H1 (cell line): Measurements from ENCODE around the gene SDSL. TPM values are rescaled to one million over a fixed set of nuclear protein-coding genes. Genes with fewer than 3 reads are reported as not detected.

Source experiments
- ATF3 ChIP-seq: IDR thresholded peaks from 2 replicates; pipeline ENCODE4 v1.6.1; 2011; ENCODE audit warnings: low read depth, mild to moderate bottlenecking, low read length; ENCODE audit not compliant: insufficient read depth
- CBX8 ChIP-seq: fragments of 300-800, 300-1000 bp; sonication (generic); IDR thresholded peaks from 2 replicates; pipeline ENCODE4 v1.7.1; 2016; ENCODE audit warnings: low read depth, low read length, borderline replicate concordance
- CREB1 ChIP-seq: IDR thresholded peaks from 2 replicates; pipeline ENCODE4 v1.6.1; 2012; ENCODE audit warnings: inconsistent platforms
- CTCF ChIP-seq, 3 experiments: IDR thresholded peaks; 1 replicate in 2 of 3; 2 replicates in 1 of 3; pipeline versions ENCODE4 v1.5.1 to v1.6.1; 2011; ENCODE audit warnings: low read length in 3 of 3, mild to moderate bottlenecking in 3 of 3, inconsistent platforms in 2 of 3, low read depth in 1 of 3, moderate library complexity in 1 of 3; ENCODE audit not compliant: insufficient read depth in 1 of 3; ENCODE audit errors: control extremely low read depth in 1 of 3
- HDAC6 ChIP-seq: IDR thresholded peaks from one replicate; pipeline ENCODE4 v1.7.1; 2012; ENCODE audit warnings: low read depth, mild to moderate bottlenecking, inconsistent platforms, low read length, moderate library complexity
- SIN3A ChIP-seq, 2 experiments: IDR thresholded peaks in 1 of 2; conservative IDR thresholded peaks in 1 of 2; 2 replicates each; pipeline ENCODE4 v1.6.1; 2011 to 2012; ENCODE audit warnings: low read length in 2 of 2, improper control_type of control experiment in 1 of 2, low read depth in 1 of 2, mild to moderate bottlenecking in 1 of 2
- ZNF274 ChIP-seq: IDR thresholded peaks from 2 replicates; pipeline ENCODE4 v1.7.0; 2012; ENCODE audit warnings: low read length, borderline replicate concordance; ENCODE audit errors: extremely low read depth
- polyA plus RNA-seq, 7 experiments: library from polyadenylated mRNA; depleted of rRNA in 3 of 7; stranded (reverse) in 5 of 7; unstranded in 2 of 7; fragments of >200 nt in 5 of 7; fragments of 200-250 nt in 2 of 7; gene quantifications; 1 replicate in 5 of 7; 2 replicates in 1 of 7; 4 replicates in 1 of 7; pipeline versions ENCODE4 v1.2.1 to v1.2.3, GENCODE V29; 2011 to 2013; ENCODE audit warnings: missing spikeins in 2 of 7, mixed read lengths in 2 of 7
- total RNA-seq: library from RNA; stranded (reverse); fragmentation: NEBNext Ultra II Directional; extraction: Animal tissue kit (Norgen Biotek cat#: 25700); gene quantifications from 2 replicates; pipeline ENCODE4 v1.2.1, GENCODE V29; 2021

SDSL gene
- total and polyA plus RNA-seq, 2 of the 8 experiments (the other 6 are each of a cell fraction or from before 2014, with no cell fraction given), result 0.69 to 1.3 TPM

GRCh38 chr12:113439606-113440030 lies 17.4 kb downstream of the SDSL start (continued):
- TF ChIP-seq SIN3A (conservative IDR thresholded peaks at IDR 0.05 in 1 of 2, IDR thresholded peaks at IDR 0.05 in 1 of 2; ENCODE audit: low read depth in 1 of 2, low read length in 2 of 2) (0 out of 4 replicates have a peak, but pooled peaks of 1 of the 2 experiments have one; percentile 31), HDAC6 (no peak), CTCF (IDR thresholded peaks at IDR 0.05; ENCODE audit: control extremely low read depth in 1 of 3, insufficient read depth in 1 of 3, low read depth in 1 of 3, low read length in 3 of 3) (peak; percentile 70 to 91 (median 88)), ATF3 (no peak), ZNF274 (no peak), CREB1 (no peak), CBX8 (no peak)
